ENCODE data around the gene LDAF1. TPM values are rescaled to one million over a fixed set of nuclear protein-coding genes. Genes with fewer than 3 reads are reported as not detected.
"Not testable (repeated sequence)": the region's sequence is repeated elsewhere in the genome, so short reads cannot be mapped to it uniquely, and the experiment has no call there.

LDAF1 gene
- total and polyA plus RNA-seq, 9 donors, result 28.0 to 38.8 (median 31.7) TPM

GRCh38 chr16:21130811-21131210, 27.7 kb upstream of the LDAF1 start:
- H3K27me3 ChIP-seq (ENCODE audit: control insufficient read depth, insufficient read depth, low read length), result peaks cover 2% of the 10 kb centered on the region

GRCh38 chr16:21134053-21134452, 24.4 kb upstream of the LDAF1 start:
- H3K9me3 ChIP-seq (replicated peaks; ENCODE audit: control insufficient read depth, low read depth, low read length), result no peaks in the 10 kb centered on the region
- no peak for DNase-seq
- WGBS (ENCODE audit: insufficient coverage), result 90% methylated on average over 6 of the region's 8 CpGs
- no peaks in the 10 kb centered on the region for H3K4me1 ChIP-seq (ENCODE audit: control insufficient read depth, insufficient read depth, low read length)
- H3K36me3 ChIP-seq (ENCODE audit: control insufficient read depth, insufficient read depth, low read length), result no peaks in the 10 kb centered on the region
- H3K27me3 ChIP-seq (ENCODE audit: control insufficient read depth, insufficient read depth, low read length), result no peaks in the 10 kb centered on the region
- H3K4me3 ChIP-seq (ENCODE audit: low read length), result no peak overlapping the region
- H3K27ac ChIP-seq (ENCODE audit: low read length), result no peak overlapping the region

More at GRCh38 chr16:21130811-21131210, 27.7 kb upstream of the LDAF1 start:
- H3K4me3 ChIP-seq (ENCODE audit: low read length), result no peak overlapping the region
- no peak for DNase-seq
- no CpG with 5 or more reads among the region's 3 CpGs for WGBS (ENCODE audit: insufficient coverage)
- no peaks in the 10 kb centered on the region for H3K36me3 ChIP-seq (ENCODE audit: control insufficient read depth, insufficient read depth, low read length)
- H3K4me1 ChIP-seq (ENCODE audit: control insufficient read depth, insufficient read depth, low read length), result no peaks in the 10 kb centered on the region
- H3K9me3 ChIP-seq (replicated peaks; ENCODE audit: control insufficient read depth, low read depth, low read length), result no peaks in the 10 kb centered on the region
- no peak overlapping the region for H3K27ac ChIP-seq (ENCODE audit: low read length)

GRCh38 chr16:21145738-21146137, 12.7 kb upstream of the LDAF1 start:
- Histone ChIP-seq H3K27ac (ENCODE audit: low read length) (no peak overlapping the region), H3K4me1 (ENCODE audit: control insufficient read depth, insufficient read depth, low read length) (no peaks in the 10 kb centered on the region), H3K4me3 (ENCODE audit: low read length) (no peak overlapping the region), H3K27me3 (ENCODE audit: control insufficient read depth, insufficient read depth, low read length) (peaks cover 1% of the 10 kb centered on the region), H3K9me3 (replicated peaks; ENCODE audit: control insufficient read depth, low read depth, low read length) (no peaks in the 10 kb centered on the region), H3K36me3 (ENCODE audit: control insufficient read depth, insufficient read depth, low read length) (no peaks in the 10 kb centered on the region)
- DNase-seq, result no peak
- WGBS (ENCODE audit: insufficient coverage), result 29% methylated on average over 1 of the region's 5 CpGs

- Histone ChIP-seq H3K27me3 (ENCODE audit: control insufficient read depth, insufficient read depth, low read length) (peaks cover 2% of the 10 kb centered on the region), H3K9me3 (replicated peaks; ENCODE audit: control insufficient read depth, low read depth, low read length) (no peaks in the 10 kb centered on the region), H3K36me3 (ENCODE audit: control insufficient read depth, insufficient read depth, low read length) (no peaks in the 10 kb centered on the region), H3K4me3 (ENCODE audit: low read length) (no peak within 1 kb of the TSS), H3K27ac (ENCODE audit: low read length) (no peak within 1 kb of the TSS), H3K4me1 (ENCODE audit: control insufficient read depth, insufficient read depth, low read length) (no peaks in the 10 kb centered on the region)
- WGBS (ENCODE audit: insufficient coverage), result 49% methylated on average over 5 of the region's 8 CpGs
- DNase-seq, result peak; percentile 15
Measured at GRCh38 chr16:21150375-21151001, 8.0 kb upstream of the LDAF1 start, which contains the start of gene DNAH3. DNAH3 (minus strand) TSS chr16:21150846; CDS start chr16:21150319, 527 bp downstream.

- 82% methylated on average over 34 of the region's 51 CpGs for WGBS (ENCODE audit: insufficient coverage)
- H3K9me3 ChIP-seq (replicated peaks; ENCODE audit: control insufficient read depth, low read depth, low read length); H3K27ac ChIP-seq (ENCODE audit: low read length); H3K36me3 ChIP-seq (ENCODE audit: control insufficient read depth, insufficient read depth, low read length); H3K4me3 ChIP-seq (ENCODE audit: low read length); DNase-seq; H3K27me3 ChIP-seq (ENCODE audit: control insufficient read depth, insufficient read depth, low read length); H3K4me1 ChIP-seq (ENCODE audit: control insufficient read depth, insufficient read depth, low read length): not testable (repeated sequence)
Measured at GRCh38 chr16:21152160-21153030, 6.1 kb upstream of the LDAF1 start.

GRCh38 chr16:21153124-21153729, 5.2 kb upstream of the LDAF1 start:
- H3K9me3 ChIP-seq (replicated peaks; ENCODE audit: control insufficient read depth, low read depth, low read length); H3K27ac ChIP-seq (ENCODE audit: low read length); DNase-seq; H3K36me3 ChIP-seq (ENCODE audit: control insufficient read depth, insufficient read depth, low read length); H3K27me3 ChIP-seq (ENCODE audit: control insufficient read depth, insufficient read depth, low read length); H3K4me3 ChIP-seq (ENCODE audit: low read length): not testable (repeated sequence)
- 79% methylated on average over 7 of the region's 11 CpGs for WGBS (ENCODE audit: insufficient coverage)
- H3K4me1 ChIP-seq (ENCODE audit: control insufficient read depth, insufficient read depth, low read length), result peaks cover 12% of the 10 kb centered on the region

- not testable (repeated sequence) for H3K36me3 ChIP-seq (ENCODE audit: control insufficient read depth, insufficient read depth, low read length)
- no CpG with 5 or more reads among the region's 1 CpG for WGBS (ENCODE audit: insufficient coverage)
Measured at GRCh38 chr16:21156011-21156410, 2.5 kb upstream of the LDAF1 start.

GRCh38 chr16:21156767-21157467, 1.6 kb upstream of the LDAF1 start:
- 56% methylated on average over 1 of the region's 6 CpGs for WGBS (ENCODE audit: insufficient coverage)
- Histone ChIP-seq H3K4me3 (ENCODE audit: low read length) (no peak overlapping the region), H3K36me3 (ENCODE audit: control insufficient read depth, insufficient read depth, low read length) (peaks cover 3% of the 10 kb centered on the region), H3K9me3 (replicated peaks; ENCODE audit: control insufficient read depth, low read depth, low read length) (no peaks in the 10 kb centered on the region), H3K27ac (ENCODE audit: low read length) (no peak overlapping the region), H3K4me1 (ENCODE audit: control insufficient read depth, insufficient read depth, low read length) (peaks cover 33% of the 10 kb centered on the region), H3K27me3 (ENCODE audit: control insufficient read depth, insufficient read depth, low read length) (peaks cover 6% of the 10 kb centered on the region)
- peak; percentile 87 for DNase-seq

More at GRCh38 chr16:21156011-21156410, 2.5 kb upstream of the LDAF1 start:
- not testable (repeated sequence) for H3K27me3 ChIP-seq (ENCODE audit: control insufficient read depth, insufficient read depth, low read length); DNase-seq; H3K4me3 ChIP-seq (ENCODE audit: low read length); H3K27ac ChIP-seq (ENCODE audit: low read length); H3K9me3 ChIP-seq (replicated peaks; ENCODE audit: control insufficient read depth, low read depth, low read length)
- H3K4me1 ChIP-seq (ENCODE audit: control insufficient read depth, insufficient read depth, low read length), result peaks cover 29% of the 10 kb centered on the region

GRCh38 chr16:21157632-21158031, 842 bp upstream of the LDAF1 start:
- H3K27ac ChIP-seq (ENCODE audit: low read length), result no peak overlapping the region
- no peaks in the 10 kb centered on the region for H3K9me3 ChIP-seq (replicated peaks; ENCODE audit: control insufficient read depth, low read depth, low read length)
- WGBS (ENCODE audit: insufficient coverage), result 80% methylated on average over 1 of the region's 5 CpGs
- peaks cover 33% of the 10 kb centered on the region for H3K4me1 ChIP-seq (ENCODE audit: control insufficient read depth, insufficient read depth, low read length)
- peaks cover 3% of the 10 kb centered on the region for H3K36me3 ChIP-seq (ENCODE audit: control insufficient read depth, insufficient read depth, low read length)
- H3K4me3 ChIP-seq (ENCODE audit: low read length), result no peak overlapping the region
- H3K27me3 ChIP-seq (ENCODE audit: control insufficient read depth, insufficient read depth, low read length), result peaks cover 6% of the 10 kb centered on the region
- DNase-seq, result no peak

Data from muscle of leg (tissue), 11 donors.